Neural progenitor cell (in vitro differentiated cells): Measurements from ENCODE around the gene MACROD2.

Source experiments
- EZH2 ChIP-seq: fragments of 200-600 bp; sonication (generic); IDR thresholded peaks from 2 replicates; pipeline ENCODE4 v1.6.1; 2017; ENCODE audit warnings: antibody characterized with exemption, mild to moderate bottlenecking, moderate library complexity
- TF ChIP-seq, protein P1 (sequence below): fragments of 200-600 bp; sonication (generic); IDR thresholded peaks from 2 replicates; pipeline ENCODE4 v1.5.1; 2017; ENCODE audit warnings: antibody characterized with exemption, mild to moderate bottlenecking

DNA sequence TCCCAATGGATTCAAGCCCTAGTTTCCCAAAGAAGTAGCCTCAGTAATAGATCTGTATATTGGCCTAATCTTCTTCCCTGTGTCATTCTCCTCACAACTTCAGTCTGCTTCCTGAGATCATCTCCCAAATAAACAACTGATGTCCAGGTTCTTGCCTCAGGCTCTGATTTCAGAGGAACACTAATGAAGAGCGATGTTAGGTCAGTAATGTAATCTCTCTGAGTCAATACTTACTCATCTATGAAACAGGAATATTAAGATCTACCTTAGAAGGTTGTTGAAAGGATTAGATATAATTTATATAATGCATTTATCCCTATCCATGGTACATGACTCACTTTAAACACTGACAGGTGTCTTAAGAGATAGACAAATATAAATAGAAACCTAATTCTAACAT, 588.1 kb downstream of the MACROD2 start:
- TF ChIP-seq, protein P1, sequence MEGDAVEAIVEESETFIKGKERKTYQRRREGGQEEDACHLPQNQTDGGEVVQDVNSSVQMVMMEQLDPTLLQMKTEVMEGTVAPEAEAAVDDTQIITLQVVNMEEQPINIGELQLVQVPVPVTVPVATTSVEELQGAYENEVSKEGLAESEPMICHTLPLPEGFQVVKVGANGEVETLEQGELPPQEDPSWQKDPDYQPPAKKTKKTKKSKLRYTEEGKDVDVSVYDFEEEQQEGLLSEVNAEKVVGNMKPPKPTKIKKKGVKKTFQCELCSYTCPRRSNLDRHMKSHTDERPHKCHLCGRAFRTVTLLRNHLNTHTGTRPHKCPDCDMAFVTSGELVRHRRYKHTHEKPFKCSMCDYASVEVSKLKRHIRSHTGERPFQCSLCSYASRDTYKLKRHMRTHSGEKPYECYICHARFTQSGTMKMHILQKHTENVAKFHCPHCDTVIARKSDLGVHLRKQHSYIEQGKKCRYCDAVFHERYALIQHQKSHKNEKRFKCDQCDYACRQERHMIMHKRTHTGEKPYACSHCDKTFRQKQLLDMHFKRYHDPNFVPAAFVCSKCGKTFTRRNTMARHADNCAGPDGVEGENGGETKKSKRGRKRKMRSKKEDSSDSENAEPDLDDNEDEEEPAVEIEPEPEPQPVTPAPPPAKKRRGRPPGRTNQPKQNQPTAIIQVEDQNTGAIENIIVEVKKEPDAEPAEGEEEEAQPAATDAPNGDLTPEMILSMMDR: no peak
- TF ChIP-seq EZH2: no peak
